H1 (cell line): ENCODE data around the gene SPATA16. TPM values are rescaled to one million over a fixed set of nuclear protein-coding genes. Genes with fewer than 3 reads are reported as not detected.

ENCODE experiments used
- ATF2 ChIP-seq: IDR thresholded peaks from 2 replicates; pipeline ENCODE4 v1.6.1; 2012; ENCODE audit warnings: low read length, inconsistent platforms
- BRCA1 ChIP-seq: IDR thresholded peaks from 2 replicates; pipeline ENCODE4 v1.6.1; 2012; ENCODE audit warnings: low read depth, low read length, improper control_type of control experiment
- HDAC6 ChIP-seq: IDR thresholded peaks from one replicate; pipeline ENCODE4 v1.7.1; 2012; ENCODE audit warnings: low read depth, mild to moderate bottlenecking, inconsistent platforms, low read length, moderate library complexity
- POU5F1 ChIP-seq: IDR thresholded peaks from 2 replicates; pipeline ENCODE4 v1.6.1; 2011; ENCODE audit warnings: low read depth, mild to moderate bottlenecking, low read length, moderate library complexity
- RBBP5 ChIP-seq: IDR thresholded peaks from 2 replicates; pipeline ENCODE4 v1.7.1; 2012; ENCODE audit warnings: low read depth, mild to moderate bottlenecking, inconsistent platforms, low read length, moderate library complexity, borderline replicate concordance
- RNF2 ChIP-seq: fragments of 200-900, 300-1000 bp; sonication (generic); IDR thresholded peaks from 2 replicates; pipeline ENCODE4 v1.7.1; 2016; ENCODE audit warnings: borderline replicate concordance, low read depth, mild to moderate bottlenecking, antibody characterized with exemption, low read length; ENCODE audit not compliant: poor library complexity, severe bottlenecking; ENCODE audit errors: missing control alignments
- SAP30 ChIP-seq: fragments of 300-600 bp; sonication (generic); IDR thresholded peaks from 2 replicates; pipeline ENCODE4 v1.7.1; 2012; ENCODE audit warnings: low read length, moderate library complexity, mild to moderate bottlenecking, inconsistent platforms; ENCODE audit not compliant: insufficient read depth, insufficient replicate concordance
- polyA plus RNA-seq, 7 experiments: library from polyadenylated mRNA; depleted of rRNA in 3 of 7; stranded (reverse) in 5 of 7; unstranded in 2 of 7; fragments of >200 nt in 5 of 7; fragments of 200-250 nt in 2 of 7; gene quantifications; 1 replicate in 5 of 7; 2 replicates in 1 of 7; 4 replicates in 1 of 7; pipeline versions ENCODE4 v1.2.1 to v1.2.3, GENCODE V29; 2011 to 2013; ENCODE audit warnings: missing spikeins in 2 of 7, mixed read lengths in 2 of 7
- total RNA-seq: library from RNA; stranded (reverse); fragmentation: NEBNext Ultra II Directional; extraction: Animal tissue kit (Norgen Biotek cat#: 25700); gene quantifications from 2 replicates; pipeline ENCODE4 v1.2.1, GENCODE V29; 2021

Gene SPATA16
- total and polyA plus RNA-seq, 2 of the 8 experiments (the other 6 are each of a cell fraction or from before 2014, with no cell fraction given): 0.05 to 2.7 TPM

GRCh38 chr3:173007079-173007723, 133.8 kb downstream of the SPATA16 start (continued):
- TF ChIP-seq RBBP5: no peak
- no peak for TF ChIP-seq ATF2
- TF ChIP-seq RNF2: no peak
- TF ChIP-seq SAP30: no peak
- TF ChIP-seq BRCA1: no peak
- no peak for TF ChIP-seq POU5F1
- no peak for TF ChIP-seq HDAC6
